ENCODE data around the gene SLC16A11. TPM values are rescaled to one million over a fixed set of nuclear protein-coding genes. Genes with fewer than 3 reads are reported as not detected.

SLC16A11 gene, protein sequence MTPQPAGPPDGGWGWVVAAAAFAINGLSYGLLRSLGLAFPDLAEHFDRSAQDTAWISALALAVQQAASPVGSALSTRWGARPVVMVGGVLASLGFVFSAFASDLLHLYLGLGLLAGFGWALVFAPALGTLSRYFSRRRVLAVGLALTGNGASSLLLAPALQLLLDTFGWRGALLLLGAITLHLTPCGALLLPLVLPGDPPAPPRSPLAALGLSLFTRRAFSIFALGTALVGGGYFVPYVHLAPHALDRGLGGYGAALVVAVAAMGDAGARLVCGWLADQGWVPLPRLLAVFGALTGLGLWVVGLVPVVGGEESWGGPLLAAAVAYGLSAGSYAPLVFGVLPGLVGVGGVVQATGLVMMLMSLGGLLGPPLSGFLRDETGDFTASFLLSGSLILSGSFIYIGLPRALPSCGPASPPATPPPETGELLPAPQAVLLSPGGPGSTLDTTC
- not detected in 5 replicates for total RNA-seq (2022; extraction: Qiagen RNA extraction)

DNA sequence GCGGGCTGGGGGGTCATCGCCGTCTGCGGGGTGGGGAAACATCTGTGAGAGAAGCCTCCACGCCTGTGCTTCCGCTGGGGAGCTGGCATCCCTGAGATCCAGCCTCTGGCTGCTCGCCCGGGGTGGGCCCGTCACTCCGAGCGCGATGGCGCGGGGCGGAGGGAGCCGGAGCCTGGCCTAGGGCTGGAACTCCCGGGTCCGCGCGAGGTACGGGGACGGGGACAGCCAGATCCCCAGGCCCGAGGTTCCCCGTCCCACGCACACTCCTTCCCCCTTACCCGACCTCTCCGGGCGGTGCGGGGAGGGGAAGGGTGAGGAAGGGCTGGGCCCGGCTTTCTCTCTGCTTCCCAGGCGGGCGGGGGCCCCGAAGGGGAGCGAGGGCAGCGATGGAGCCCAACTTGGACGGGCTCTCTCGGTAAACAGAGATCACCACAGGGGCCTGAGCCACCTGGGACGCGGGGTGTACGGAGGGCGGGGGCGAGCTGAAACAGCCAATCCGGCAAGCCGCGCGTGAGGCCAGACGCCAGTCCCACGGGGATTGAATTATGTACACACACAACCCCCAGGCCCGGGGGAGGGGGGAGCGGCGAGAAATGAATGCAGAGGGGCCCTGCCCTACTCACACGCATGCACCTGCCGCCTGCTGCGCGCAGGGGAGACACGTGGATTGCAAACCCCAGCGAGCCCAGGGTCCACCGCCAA, at the start of gene SLC16A11:
TSS of gene SLC16A11 (minus strand) at position 596 of the 702 bp plus-strand sequence. CDS start at position 17, 579 bp downstream.

DNA sequence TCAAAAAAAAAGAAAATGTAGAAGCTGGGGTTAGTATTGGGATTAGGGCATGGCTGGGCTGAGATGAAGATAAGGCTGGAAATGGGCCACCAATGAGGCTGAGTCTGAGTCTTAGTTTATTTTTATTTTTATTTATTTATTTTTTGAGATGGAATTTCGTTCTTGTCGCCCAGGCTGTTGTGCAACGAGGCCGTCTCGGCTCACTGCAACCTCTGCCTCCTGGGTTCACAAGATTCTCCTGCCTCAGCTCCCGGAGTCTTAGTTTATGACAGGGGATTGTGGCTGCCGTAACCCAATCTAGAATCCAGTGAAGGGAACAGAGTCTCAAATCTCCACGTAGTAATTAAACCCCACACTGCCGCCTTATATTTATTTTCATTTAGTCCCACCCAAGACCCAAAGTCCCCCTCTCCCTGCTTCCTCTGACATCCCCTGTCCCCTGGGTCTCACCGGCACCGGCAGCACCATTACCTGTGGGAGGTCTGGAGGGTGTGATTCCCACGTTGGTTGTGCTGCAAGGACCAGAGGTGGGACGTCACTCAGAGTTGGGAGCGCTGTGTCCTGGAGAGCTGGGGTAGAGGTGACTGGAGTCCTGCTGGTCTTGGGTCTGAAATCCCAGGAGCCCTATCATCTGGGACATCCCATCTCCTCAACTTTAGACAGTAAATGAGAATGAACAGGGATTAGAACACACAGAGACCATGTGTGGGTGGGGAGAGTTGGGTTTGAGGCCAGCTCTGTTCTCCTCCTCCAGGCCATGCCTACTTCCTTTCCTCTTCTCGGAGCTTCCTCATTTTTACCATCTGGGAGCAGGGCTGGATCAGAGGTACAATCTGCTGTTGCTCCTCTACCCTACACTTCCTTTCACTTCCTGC, 35.9 kb upstream of the SLC16A11 start, which contains the start of gene CLEC10A:
TSS of gene CLEC10A (minus strand) at position 671 of the 875 bp plus-strand sequence. CDS start 1,439 bp downstream, outside the sequence.

DNA sequence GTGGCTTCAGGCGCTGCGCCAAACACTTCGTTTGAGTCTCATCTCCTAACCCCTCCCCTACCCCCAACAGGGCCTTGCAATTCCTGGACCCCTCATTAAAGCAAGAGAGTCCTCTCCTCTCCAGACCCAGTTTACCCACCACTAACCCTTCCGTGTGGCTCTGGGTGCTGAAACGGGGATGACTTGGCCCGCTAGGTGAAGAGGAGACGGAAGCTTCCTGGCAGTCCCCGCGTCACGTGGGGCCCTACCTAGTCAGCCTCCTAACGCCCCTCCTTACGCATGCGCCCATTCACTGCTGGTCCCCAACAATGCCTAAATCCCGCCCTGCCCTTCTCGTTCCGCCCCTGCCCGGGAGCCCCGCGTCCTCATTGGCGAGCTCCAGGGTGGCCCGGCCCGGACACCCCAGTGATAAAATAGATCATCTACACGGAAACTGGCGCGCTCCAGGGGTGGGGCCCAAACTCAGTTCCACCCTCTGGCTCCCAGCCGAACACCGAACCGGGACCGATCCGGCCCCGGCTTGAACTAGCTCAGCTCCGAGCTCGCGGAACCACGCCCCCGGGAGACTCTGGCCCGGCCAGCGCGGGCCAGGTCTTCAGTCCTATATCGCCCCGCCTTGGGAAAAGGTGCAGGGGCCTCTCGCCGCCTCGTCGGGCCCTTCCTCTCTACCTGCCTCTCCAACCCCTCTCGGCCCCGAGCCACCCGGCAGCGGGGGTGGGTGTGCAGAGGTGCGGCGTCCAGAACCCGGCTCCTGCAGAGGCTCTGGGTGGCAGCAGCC, 8.1 kb downstream of the SLC16A11 start, which contains the start of gene SLC16A13:
TSS of gene SLC16A13 (plus strand) at position 425 of the 778 bp plus-strand sequence. CDS start 368 bp downstream, outside the sequence.

DNA sequence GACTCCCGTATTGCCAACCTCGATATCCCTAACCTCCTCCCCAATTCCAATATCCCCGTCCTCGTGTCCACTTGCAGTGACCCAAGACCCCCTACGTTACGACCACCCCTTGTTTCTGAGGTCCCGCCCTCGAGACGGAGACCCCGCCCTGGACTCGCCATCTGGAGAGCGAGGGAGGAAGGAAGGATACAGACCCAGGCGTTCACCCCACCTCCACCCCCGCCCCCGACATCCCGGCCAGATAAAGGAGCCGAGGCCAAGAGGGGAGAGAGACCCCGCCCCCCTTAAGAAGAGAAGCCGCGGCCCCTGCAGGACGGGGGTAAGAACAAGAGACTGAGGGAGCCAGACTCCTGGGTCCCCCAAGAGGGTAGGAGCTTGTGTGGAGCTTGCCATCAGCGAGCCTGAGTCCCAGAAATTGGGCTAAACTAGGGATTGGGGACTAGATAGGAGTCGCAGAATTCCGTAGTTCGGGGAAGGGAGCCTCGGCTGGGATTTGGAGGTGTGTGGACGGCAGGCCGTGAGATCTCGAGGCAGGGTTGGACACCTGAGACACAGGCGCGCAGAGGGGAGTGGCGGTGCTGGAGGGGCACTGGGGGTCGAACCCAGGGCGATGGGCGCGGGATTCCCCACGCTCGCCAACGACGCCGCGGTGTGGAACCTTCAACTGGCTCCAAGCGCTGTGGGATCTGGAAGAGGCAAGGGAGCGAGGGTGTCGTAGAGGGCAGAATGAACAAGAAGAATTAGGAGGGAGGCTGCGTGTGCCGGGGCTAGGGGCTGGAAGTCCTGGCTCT, 20.9 kb downstream of the SLC16A11 start, which contains the start of gene BCL6B:
TSS of gene BCL6B (plus strand) at position 270 of the 791 bp plus-strand sequence. CDS start 622 bp downstream, outside the sequence.

DNA sequence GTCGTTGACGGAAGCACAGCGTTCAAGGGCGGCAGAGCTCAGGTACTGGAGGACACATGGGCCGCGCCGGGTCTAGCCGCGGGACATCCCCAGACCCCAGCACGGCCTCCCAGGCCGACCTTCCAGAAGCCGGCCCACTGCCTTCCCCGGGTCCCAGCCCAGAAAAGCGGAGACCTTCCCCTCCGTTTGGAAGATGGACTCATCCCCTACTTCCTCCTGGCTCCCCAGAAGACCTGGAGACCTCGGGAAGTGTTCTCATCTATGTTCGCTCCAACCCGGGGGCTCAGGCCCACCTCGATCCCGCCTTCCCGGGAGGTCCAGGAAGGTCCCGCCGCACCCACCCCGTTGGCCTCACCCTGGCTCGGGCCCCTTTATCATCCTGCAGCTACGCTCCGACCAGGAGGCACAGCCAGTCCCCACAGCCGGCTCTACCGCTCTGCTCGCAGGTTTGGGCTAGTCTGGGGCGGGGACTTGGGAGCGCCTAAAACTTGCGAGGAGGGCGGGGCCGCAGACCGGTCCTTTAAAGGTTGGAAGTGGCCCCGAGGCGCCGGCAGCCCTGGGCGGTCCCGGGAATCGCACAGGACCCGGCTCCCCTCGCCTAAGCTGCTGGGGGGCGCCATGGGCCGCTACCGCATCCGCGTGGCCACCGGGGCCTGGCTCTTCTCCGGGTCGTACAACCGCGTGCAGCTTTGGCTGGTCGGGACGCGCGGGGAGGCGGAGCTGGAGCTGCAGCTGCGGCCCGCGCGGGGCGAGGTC, 48.2 kb downstream of the SLC16A11 start, which contains the start of gene ALOX12:
TSS of gene ALOX12 (plus strand) at position 550 of the 756 bp plus-strand sequence. CDS start at position 619, 69 bp downstream.

Other genes with a start within 250 kb of the SLC16A11 start
- gene TEKT1, start 212.4 kb downstream of the SLC16A11 start, total RNA-seq (2022; extraction: Qiagen RNA extraction): 0.07 to 0.22 TPM (median 0.15 TPM) in 4 of 5 replicates, not detected in the other
- gene ALOX12, start 48.0 kb downstream of the SLC16A11 start, total RNA-seq (2022; extraction: Qiagen RNA extraction): not detected in 5 replicates
- 417 to 502 TPM (median 450 TPM) in 5 replicates for gene RNASEK, start 31.5 kb downstream of the SLC16A11 start, total RNA-seq (2022; extraction: Qiagen RNA extraction)
- not detected in 5 replicates for gene BCL6B, start 21.0 kb downstream of the SLC16A11 start, total RNA-seq (2022; extraction: Qiagen RNA extraction)
- 7.0 to 9.5 TPM (median 8.4 TPM) in 5 replicates for gene SLC16A13, start 8.1 kb downstream of the SLC16A11 start, total RNA-seq (2022; extraction: Qiagen RNA extraction)
- gene CLEC10A, start 36.2 kb upstream of the SLC16A11 start, total RNA-seq (2022; extraction: Qiagen RNA extraction): not detected in 5 replicates
- gene ASGR2, start 70.7 kb upstream of the SLC16A11 start, total RNA-seq (2022; extraction: Qiagen RNA extraction): 0.07 to 0.12 TPM in 2 of 5 replicates, not detected in the others
- 0.82 to 1.4 TPM (median 1.2 TPM) in 5 replicates for gene ASGR1, start 135.3 kb upstream of the SLC16A11 start, total RNA-seq (2022; extraction: Qiagen RNA extraction)
- 5.4 to 7.5 TPM (median 5.8 TPM) in 5 replicates for gene DLG4, start 175.7 kb upstream of the SLC16A11 start, total RNA-seq (2022; extraction: Qiagen RNA extraction)
- 286 to 433 TPM (median 402 TPM) in 5 replicates for gene ACADVL, start 175.8 kb upstream of the SLC16A11 start, total RNA-seq (2022; extraction: Qiagen RNA extraction)
- 37.1 to 47.6 TPM (median 44.8 TPM) in 5 replicates for gene DVL2, start 190.4 kb upstream of the SLC16A11 start, total RNA-seq (2022; extraction: Qiagen RNA extraction)
- 86.1 to 108 TPM (median 99.5 TPM) in 5 replicates for gene PHF23, start 195.4 kb upstream of the SLC16A11 start, total RNA-seq (2022; extraction: Qiagen RNA extraction)
- 643 to 763 TPM (median 704 TPM) in 5 replicates for gene GABARAP, start 198.4 kb upstream of the SLC16A11 start, total RNA-seq (2022; extraction: Qiagen RNA extraction)
- 208 to 254 TPM (median 236 TPM) in 5 replicates for gene CTDNEP1, start 207.6 kb upstream of the SLC16A11 start, total RNA-seq (2022; extraction: Qiagen RNA extraction)
- gene ELP5, start 208.1 kb upstream of the SLC16A11 start, total RNA-seq (2022; extraction: Qiagen RNA extraction): 131 to 160 TPM (median 140 TPM) in 5 replicates
- gene CLDN7, start 218.4 kb upstream of the SLC16A11 start, total RNA-seq (2022; extraction: Qiagen RNA extraction): 2.2 to 3.2 TPM (median 2.9 TPM) in 5 replicates
- 0.35 to 0.67 TPM (median 0.63 TPM) in 5 replicates for gene SLC2A4, start 237.6 kb upstream of the SLC16A11 start, total RNA-seq (2022; extraction: Qiagen RNA extraction)

Measured in A549 treated with AZD2906 at 1 μM for 4 hours (cell line).